ENCODE results near the gene SHISAL2B. TPM values are rescaled to one million over a fixed set of nuclear protein-coding genes. Genes with fewer than 3 reads are reported as not detected.

SHISAL2B gene
- total and polyA plus RNA-seq, 2 donors (not counting 1 experiment from before 2014, with no cell fraction given), result not detected

DNA sequence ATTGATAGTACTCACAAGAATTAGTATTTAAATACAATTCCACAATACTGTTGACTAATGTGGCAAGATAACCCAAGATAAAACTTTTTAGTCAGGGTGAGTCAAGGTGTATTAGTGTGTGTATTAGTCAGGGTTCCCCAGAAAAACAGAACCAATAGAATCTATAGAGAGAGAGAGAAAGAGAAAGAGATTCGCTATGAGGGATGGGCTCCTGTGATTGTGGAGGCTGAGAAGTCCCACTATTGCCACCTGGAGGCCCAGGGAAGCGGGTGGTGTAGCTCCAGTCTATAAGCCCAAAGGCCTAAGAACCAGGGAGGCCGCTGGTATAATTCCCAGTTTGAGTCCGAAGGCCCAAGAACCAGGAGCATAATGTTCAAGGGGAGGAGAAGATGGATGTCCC lies 10.0 kb upstream of the SHISAL2B start:
- Mint-ChIP-seq H3K27me3 (peaks cover 24% of the 10 kb centered on the region), H3K4me1 (no peaks in the 10 kb centered on the region), H3K4me3 (no peak overlapping the region), H3K9me3 (ENCODE audit: insufficient read depth) (no peaks in the 10 kb centered on the region), H3K27ac (no peak overlapping the region)
- ChIA-PET POLR2A (no interaction called here), CTCF (no interaction called here)
- 81% methylated on average over 3 of the region's 4 CpGs for WGBS (ENCODE audit: insufficient coverage)
- DNase-seq (no peak), ATAC-seq (ENCODE audit: low read depth) (no peak)
- H3K4me3 ChIP-seq (ENCODE audit: control extremely low read depth in 1 of 5, extremely low read depth in 1 of 5, insufficient read depth in 1 of 5, low read depth in 2 of 5, low read length in 4 of 5), result no peak overlapping the region
- no peaks in the 10 kb centered on the region for H3K36me3 ChIP-seq (replicated peaks in 1 of 2; ENCODE audit: control extremely low read depth in 1 of 2, control insufficient read depth in 1 of 2, extremely low read depth in 1 of 2, insufficient read depth in 2 of 2, low read length in 1 of 2)
- no peak for TF ChIP-seq EZH2 (IDR thresholded peaks at IDR 0.05; ENCODE audit: borderline replicate concordance, insufficient read depth, low read depth, low read length, poor library complexity, severe bottlenecking)
- TF ChIP-seq, protein P1, sequence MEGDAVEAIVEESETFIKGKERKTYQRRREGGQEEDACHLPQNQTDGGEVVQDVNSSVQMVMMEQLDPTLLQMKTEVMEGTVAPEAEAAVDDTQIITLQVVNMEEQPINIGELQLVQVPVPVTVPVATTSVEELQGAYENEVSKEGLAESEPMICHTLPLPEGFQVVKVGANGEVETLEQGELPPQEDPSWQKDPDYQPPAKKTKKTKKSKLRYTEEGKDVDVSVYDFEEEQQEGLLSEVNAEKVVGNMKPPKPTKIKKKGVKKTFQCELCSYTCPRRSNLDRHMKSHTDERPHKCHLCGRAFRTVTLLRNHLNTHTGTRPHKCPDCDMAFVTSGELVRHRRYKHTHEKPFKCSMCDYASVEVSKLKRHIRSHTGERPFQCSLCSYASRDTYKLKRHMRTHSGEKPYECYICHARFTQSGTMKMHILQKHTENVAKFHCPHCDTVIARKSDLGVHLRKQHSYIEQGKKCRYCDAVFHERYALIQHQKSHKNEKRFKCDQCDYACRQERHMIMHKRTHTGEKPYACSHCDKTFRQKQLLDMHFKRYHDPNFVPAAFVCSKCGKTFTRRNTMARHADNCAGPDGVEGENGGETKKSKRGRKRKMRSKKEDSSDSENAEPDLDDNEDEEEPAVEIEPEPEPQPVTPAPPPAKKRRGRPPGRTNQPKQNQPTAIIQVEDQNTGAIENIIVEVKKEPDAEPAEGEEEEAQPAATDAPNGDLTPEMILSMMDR (IDR thresholded peaks at IDR 0.05), result no peak
- no peaks in the 10 kb centered on the region for H3K4me1 ChIP-seq (ENCODE audit: control insufficient read depth in 2 of 2, insufficient read depth in 2 of 2, low read length in 2 of 2)
- H3K27ac ChIP-seq (ENCODE audit: low read length in 2 of 2), result no peak overlapping the region
- no peak overlapping the region for H3K4me2 ChIP-seq (replicated peaks; ENCODE audit: low read depth, low read length, poor library complexity, severe bottlenecking)
- H3K79me2 ChIP-seq (ENCODE audit: control insufficient read depth, insufficient read depth, low read length), result no peaks in the 10 kb centered on the region
- intact Hi-C loops (cut with micrococcal nuclease), result no loop called here
- H4K20me1 ChIP-seq (ENCODE audit: control insufficient read depth, insufficient read depth, low read length, poor library complexity, severe bottlenecking), result no peaks in the 10 kb centered on the region
- no peaks in the 10 kb centered on the region for H3K9me3 ChIP-seq (ENCODE audit: control extremely low read depth in 1 of 3, control insufficient read depth in 2 of 3, insufficient read depth in 1 of 3, low read length in 2 of 3)
- H2AFZ ChIP-seq (ENCODE audit: insufficient read depth, low read depth, low read length, poor library complexity, severe bottlenecking), result no peak overlapping the region
- H3K9ac ChIP-seq (ENCODE audit: low read length), result no peak overlapping the region
- H3K27me3 ChIP-seq (replicated peaks in 1 of 4; ENCODE audit: control extremely low read depth in 1 of 4, control insufficient read depth in 3 of 4, insufficient read depth in 4 of 4, low read length in 3 of 4), result peaks cover 0 to 9% (median 0%) of the 10 kb centered on the region in 4 experiments

- ChIA-PET POLR2A (no interaction called here), CTCF (interaction anchor here (0.6 kb wide), 1 partner anchor 9 kb away, joined by 3 read pairs; no protein-coding TSS in a partner anchor)
- intact Hi-C loops (cut with micrococcal nuclease), result no loop called here
- Mint-ChIP-seq H3K4me1 (no peaks in the 10 kb centered on the region), H3K27me3 (peaks cover 23% of the 10 kb centered on the region), H3K9me3 (ENCODE audit: insufficient read depth) (no peaks in the 10 kb centered on the region), H3K4me3 (no peak overlapping the region), H3K27ac (no peak overlapping the region)
- Histone ChIP-seq H3K9me3 (ENCODE audit: control extremely low read depth in 1 of 3, control insufficient read depth in 2 of 3, insufficient read depth in 1 of 3, low read length in 2 of 3) (no peaks in the 10 kb centered on the region), H3K36me3 (replicated peaks in 1 of 2; ENCODE audit: control extremely low read depth in 1 of 2, control insufficient read depth in 1 of 2, extremely low read depth in 1 of 2, insufficient read depth in 2 of 2, low read length in 1 of 2) (no peaks in the 10 kb centered on the region), H3K27me3 (replicated peaks in 1 of 4; ENCODE audit: control extremely low read depth in 1 of 4, control insufficient read depth in 3 of 4, insufficient read depth in 4 of 4, low read length in 3 of 4) (peaks cover 0 to 9% (median 2%) of the 10 kb centered on the region in 4 experiments), H3K4me2 (replicated peaks; ENCODE audit: low read depth, low read length, poor library complexity, severe bottlenecking) (no peak overlapping the region), H3K4me1 (ENCODE audit: control insufficient read depth in 2 of 2, insufficient read depth in 2 of 2, low read length in 2 of 2) (no peaks in the 10 kb centered on the region), H4K20me1 (ENCODE audit: control insufficient read depth, insufficient read depth, low read length, poor library complexity, severe bottlenecking) (no peaks in the 10 kb centered on the region), H3K9ac (ENCODE audit: low read length) (no peak overlapping the region), H3K4me3 (ENCODE audit: control extremely low read depth in 1 of 5, extremely low read depth in 1 of 5, insufficient read depth in 1 of 5, low read depth in 2 of 5, low read length in 4 of 5) (no peak overlapping the region), H3K27ac (ENCODE audit: low read length in 2 of 2) (no peak overlapping the region), H3K79me2 (ENCODE audit: control insufficient read depth, insufficient read depth, low read length) (no peaks in the 10 kb centered on the region), H2AFZ (ENCODE audit: insufficient read depth, low read depth, low read length, poor library complexity, severe bottlenecking) (no peak overlapping the region)
- no peak for TF ChIP-seq EZH2 (IDR thresholded peaks at IDR 0.05; ENCODE audit: borderline replicate concordance, insufficient read depth, low read depth, low read length, poor library complexity, severe bottlenecking)
- TF ChIP-seq, protein P1 (IDR thresholded peaks at IDR 0.05), result no peak
- 97% methylated on average over 5 of the region's 7 CpGs for WGBS (ENCODE audit: insufficient coverage)
- no peak for ATAC-seq (ENCODE audit: low read depth)
- no peak for DNase-seq
These were observed 7.7 kb upstream of the SHISAL2B start for GRCh38 chr5:64682608-64683007.

Data from B cell (primary cell).